Lower leg skin (tissue), 3 donors: ENCODE results near the gene UBE2F.

Experiments
- POLR2A ChIP-seq, 2 donors: fragments of 450-650 bp; IDR thresholded peaks; one replicate each; pipeline ENCODE4 v1.6.1; 2016 to 2017; ENCODE audit warnings: antibody characterized with exemption in 2 of 2, mild to moderate bottlenecking in 1 of 2, moderate library complexity in 1 of 2
- TF ChIP-seq, protein P1 (sequence below), 3 donors: fragments of 450-650 bp; IDR thresholded peaks; one replicate each; pipeline ENCODE4 v1.5.1; 2016; ENCODE audit warnings: antibody characterized with exemption in 3 of 3, mild to moderate bottlenecking in 3 of 3, moderate library complexity in 2 of 3

DNA sequence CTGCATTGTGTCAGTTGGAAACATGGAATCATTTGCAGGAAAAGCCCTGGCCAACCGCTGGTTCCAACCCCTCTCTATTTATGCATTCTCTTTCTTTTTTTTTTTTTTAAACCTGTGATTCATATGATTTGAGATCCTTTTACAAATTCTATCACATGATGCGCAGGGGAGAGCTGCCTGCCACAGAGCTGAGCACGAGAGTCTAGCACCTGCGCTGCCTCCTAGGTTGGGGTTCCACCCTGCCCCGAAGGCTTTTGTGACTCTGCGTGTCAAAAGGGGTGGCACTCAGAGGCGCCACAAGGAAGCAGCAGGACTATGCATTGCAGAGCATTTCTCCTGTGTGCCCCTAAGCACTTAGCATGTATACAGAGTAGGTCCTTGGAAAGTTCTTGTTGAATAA, 116.0 kb downstream of the UBE2F start:
- no peak for TF ChIP-seq POLR2A (IDR thresholded peaks at IDR 0.05)
- TF ChIP-seq, protein P1, sequence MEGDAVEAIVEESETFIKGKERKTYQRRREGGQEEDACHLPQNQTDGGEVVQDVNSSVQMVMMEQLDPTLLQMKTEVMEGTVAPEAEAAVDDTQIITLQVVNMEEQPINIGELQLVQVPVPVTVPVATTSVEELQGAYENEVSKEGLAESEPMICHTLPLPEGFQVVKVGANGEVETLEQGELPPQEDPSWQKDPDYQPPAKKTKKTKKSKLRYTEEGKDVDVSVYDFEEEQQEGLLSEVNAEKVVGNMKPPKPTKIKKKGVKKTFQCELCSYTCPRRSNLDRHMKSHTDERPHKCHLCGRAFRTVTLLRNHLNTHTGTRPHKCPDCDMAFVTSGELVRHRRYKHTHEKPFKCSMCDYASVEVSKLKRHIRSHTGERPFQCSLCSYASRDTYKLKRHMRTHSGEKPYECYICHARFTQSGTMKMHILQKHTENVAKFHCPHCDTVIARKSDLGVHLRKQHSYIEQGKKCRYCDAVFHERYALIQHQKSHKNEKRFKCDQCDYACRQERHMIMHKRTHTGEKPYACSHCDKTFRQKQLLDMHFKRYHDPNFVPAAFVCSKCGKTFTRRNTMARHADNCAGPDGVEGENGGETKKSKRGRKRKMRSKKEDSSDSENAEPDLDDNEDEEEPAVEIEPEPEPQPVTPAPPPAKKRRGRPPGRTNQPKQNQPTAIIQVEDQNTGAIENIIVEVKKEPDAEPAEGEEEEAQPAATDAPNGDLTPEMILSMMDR (IDR thresholded peaks at IDR 0.05): no peak
